ENCODE measurements around the gene PTPRO.

Gene PTPRO

GRCh38 chr12:15546102-15546701 lies 223.9 kb downstream of the PTPRO start:
- no peak for TF ChIP-seq CTCF (conservative IDR thresholded peaks at IDR 0.05)
- TF ChIP-seq ZFX (IDR thresholded peaks at IDR 0.05): no peak
- H3K27ac ChIP-seq: no peak overlapping the region

GRCh38 chr12:15547063-15547462 lies 224.8 kb downstream of the PTPRO start:
- TF ChIP-seq CTCF (conservative IDR thresholded peaks at IDR 0.05): no peak
- TF ChIP-seq ZFX (IDR thresholded peaks at IDR 0.05): no peak
- no peak overlapping the region for H3K27ac ChIP-seq

- TF ChIP-seq ZFX (IDR thresholded peaks at IDR 0.05) (no peak), CTCF (conservative IDR thresholded peaks at IDR 0.05) (no peak)
- no peak overlapping the region for H3K27ac ChIP-seq
These were observed 225.4 kb downstream of the PTPRO start for GRCh38 chr12:15547691-15548090.

- no peak overlapping the region for H3K27ac ChIP-seq
- no peak for TF ChIP-seq CTCF (conservative IDR thresholded peaks at IDR 0.05)
- TF ChIP-seq ZFX (IDR thresholded peaks at IDR 0.05): no peak
These were observed 228.5 kb downstream of the PTPRO start for GRCh38 chr12:15550793-15551192.

- no peak for TF ChIP-seq ZFX (IDR thresholded peaks at IDR 0.05)
- TF ChIP-seq CTCF (conservative IDR thresholded peaks at IDR 0.05): no peak
These were observed 233.1 kb downstream of the PTPRO start for GRCh38 chr12:15555446-15555845.

GRCh38 chr12:15556411-15557102 lies 234.2 kb downstream of the PTPRO start:
- H3K27ac ChIP-seq: no peak overlapping the region
- TF ChIP-seq CTCF (conservative IDR thresholded peaks at IDR 0.05) (no peak), ZFX (IDR thresholded peaks at IDR 0.05) (no peak)

More at GRCh38 chr12:15555446-15555845, 233.1 kb downstream of the PTPRO start:
- no peak overlapping the region for H3K27ac ChIP-seq

GRCh38 chr12:15558915-15559528 lies 236.7 kb downstream of the PTPRO start:
- TF ChIP-seq CTCF (conservative IDR thresholded peaks at IDR 0.05) (no peak), ZFX (IDR thresholded peaks at IDR 0.05) (no peak)
- H3K27ac ChIP-seq: no peak overlapping the region
